CD8-positive, alpha-beta memory T cell (primary cell): Measurements from ENCODE around the gene SNAPC2. TPM values are rescaled to one million over a fixed set of nuclear protein-coding genes. Genes with fewer than 3 reads are reported as not detected.

Source experiments
- CTCF ChIA-PET: fragments of 350-600 bp; sonication (Branson Sonifier 250); formaldehyde crosslinking; loops from one replicate; lab custom pipeline; 2021; ENCODE audit warnings: antibody characterized with exemption; lab: Charles Lee
- POLR2A ChIA-PET: fragments of 350-600 bp; sonication (Branson Sonifier 250); formaldehyde crosslinking; loops from one replicate; lab custom pipeline; 2021; ENCODE audit warnings: antibody characterized with exemption; lab: Charles Lee
- DNase-seq, 5 donors: peaks; one replicate each; pipeline versions ENCODE4 v3.0.0 to v3.0.0-alpha.2; 2020 to 2022; ENCODE audit warnings: mixed read lengths in 1 of 5
- H3K27ac ChIP-seq: one replicate; pipeline ENCODE4 v1.7.0; 2013; ENCODE audit warnings: low read depth, mild to moderate bottlenecking, low read length, moderate library complexity
- H3K27me3 ChIP-seq: 2 replicates; pipeline ENCODE4 v1.7.0; 2013; ENCODE audit warnings: low read length, mild to moderate bottlenecking; ENCODE audit not compliant: insufficient read depth, poor library complexity, severe bottlenecking
- H3K36me3 ChIP-seq: 2 replicates; pipeline ENCODE4 v1.7.0; 2013; ENCODE audit warnings: mild to moderate bottlenecking, low read length, moderate library complexity; ENCODE audit not compliant: insufficient read depth
- H3K4me1 ChIP-seq: 2 replicates; pipeline ENCODE4 v1.7.0; 2013; ENCODE audit warnings: mild to moderate bottlenecking, low read length, moderate library complexity; ENCODE audit not compliant: insufficient read depth
- H3K4me3 ChIP-seq: 2 replicates; pipeline ENCODE4 v1.7.0; 2013; ENCODE audit warnings: mild to moderate bottlenecking, low read length
- H3K9me3 ChIP-seq: 2 replicates; pipeline ENCODE4 v1.7.0; 2013; ENCODE audit warnings: mild to moderate bottlenecking, low read length
- H3K27ac Mint-ChIP-seq, 8 donors: one replicate each; pipeline ENCODE4 v1.8.0; 2020 to 2021; ENCODE audit warnings: mixed read lengths in 8 of 8, mild to moderate bottlenecking in 6 of 8, inconsistent platforms in 3 of 8, moderate library complexity in 3 of 8
- H3K27me3 Mint-ChIP-seq, 2 donors: one replicate each; pipeline ENCODE4 v1.8.0; 2020 to 2021; ENCODE audit warnings: mixed read lengths in 2 of 2, mild to moderate bottlenecking in 1 of 2, moderate library complexity in 1 of 2
- H3K36me3 Mint-ChIP-seq, 3 donors: one replicate each; pipeline ENCODE4 v1.8.0; 2020 to 2021; ENCODE audit warnings: mixed read lengths in 3 of 3, inconsistent platforms in 1 of 3, mild to moderate bottlenecking in 1 of 3
- H3K4me1 Mint-ChIP-seq, 3 donors: one replicate each; pipeline ENCODE4 v1.8.0; 2020 to 2021; ENCODE audit warnings: mixed read lengths in 3 of 3, inconsistent platforms in 1 of 3, mild to moderate bottlenecking in 1 of 3
- H3K4me3 Mint-ChIP-seq, 7 donors: one replicate each; pipeline ENCODE4 v1.8.0; 2020 to 2021; ENCODE audit warnings: mixed read lengths in 7 of 7, mild to moderate bottlenecking in 6 of 7, moderate library complexity in 4 of 7, inconsistent platforms in 2 of 7
- H3K9me3 Mint-ChIP-seq, 5 donors: one replicate each; pipeline ENCODE4 v1.8.0; 2020 to 2022; ENCODE audit warnings: mixed read lengths in 5 of 5, mild to moderate bottlenecking in 3 of 5, moderate library complexity in 2 of 5, inconsistent platforms in 1 of 5
- polyA plus RNA-seq: library from polyadenylated mRNA; unstranded; fragments of 300-500 nt; fragmentation: Illumina TruSeq; gene quantifications from one replicate; pipeline ENCODE4 v1.2.3, GENCODE V29; 2021
- total RNA-seq, 2 experiments: library from RNA; stranded (reverse); gene quantifications; one replicate each; pipeline ENCODE4 v1.2.3, GENCODE V29; 2021

Gene SNAPC2
- total and polyA plus RNA-seq, 3 experiments from 2014 or later = 17.4 to 21.9 (median 18.2) TPM

DNA sequence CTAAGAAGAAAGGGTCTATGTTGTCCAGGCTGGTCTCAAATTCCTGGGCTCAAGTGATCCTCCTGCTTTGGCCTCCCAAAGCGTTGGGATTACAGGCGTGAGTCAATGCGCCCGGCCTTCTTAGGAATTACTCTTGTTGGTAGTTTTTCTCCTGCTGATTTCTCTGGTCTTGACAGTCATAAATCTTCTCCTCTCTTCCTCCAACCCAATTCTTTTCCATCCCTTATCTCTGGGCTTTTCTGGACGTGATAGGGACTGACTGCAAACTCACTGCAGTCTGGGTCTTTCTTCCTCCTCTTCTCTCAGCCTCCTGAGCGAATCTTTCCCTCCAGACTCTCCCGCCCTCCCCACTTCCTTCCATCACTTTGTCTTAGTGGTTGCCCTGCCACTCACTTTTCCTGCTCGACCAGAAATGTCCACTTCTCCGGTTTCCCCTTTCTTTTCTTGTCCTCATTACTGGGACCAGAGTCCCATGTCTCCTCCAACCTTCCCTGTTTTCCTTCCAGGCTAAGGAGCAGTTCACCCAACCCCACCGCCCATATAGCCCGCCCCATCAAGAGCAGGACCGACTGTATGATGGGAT is 45.2 kb downstream of the SNAPC2 start:
- ChIA-PET POLR2A (no interaction called here), CTCF (no interaction called here)
- Mint-ChIP-seq H3K36me3 (peaks cover 4 to 78% (median 7%) of the 10 kb centered on the region in 3 donors), H3K4me1 (no peaks in the 10 kb centered on the region), H3K27ac (peak overlapping the region in 1 of 8 donors; percentile 13), H3K27me3 (peaks cover 0 to 1% of the 10 kb centered on the region in 2 donors), H3K9me3 (no peaks in the 10 kb centered on the region), H3K4me3 (no peak overlapping the region)
- Histone ChIP-seq H3K9me3 (no peaks in the 10 kb centered on the region), H3K27me3 (no peaks in the 10 kb centered on the region), H3K4me3 (no peak overlapping the region), H3K36me3 (peaks cover 5% of the 10 kb centered on the region), H3K4me1 (no peaks in the 10 kb centered on the region), H3K27ac (no peak overlapping the region)
- no peak for DNase-seq

DNA sequence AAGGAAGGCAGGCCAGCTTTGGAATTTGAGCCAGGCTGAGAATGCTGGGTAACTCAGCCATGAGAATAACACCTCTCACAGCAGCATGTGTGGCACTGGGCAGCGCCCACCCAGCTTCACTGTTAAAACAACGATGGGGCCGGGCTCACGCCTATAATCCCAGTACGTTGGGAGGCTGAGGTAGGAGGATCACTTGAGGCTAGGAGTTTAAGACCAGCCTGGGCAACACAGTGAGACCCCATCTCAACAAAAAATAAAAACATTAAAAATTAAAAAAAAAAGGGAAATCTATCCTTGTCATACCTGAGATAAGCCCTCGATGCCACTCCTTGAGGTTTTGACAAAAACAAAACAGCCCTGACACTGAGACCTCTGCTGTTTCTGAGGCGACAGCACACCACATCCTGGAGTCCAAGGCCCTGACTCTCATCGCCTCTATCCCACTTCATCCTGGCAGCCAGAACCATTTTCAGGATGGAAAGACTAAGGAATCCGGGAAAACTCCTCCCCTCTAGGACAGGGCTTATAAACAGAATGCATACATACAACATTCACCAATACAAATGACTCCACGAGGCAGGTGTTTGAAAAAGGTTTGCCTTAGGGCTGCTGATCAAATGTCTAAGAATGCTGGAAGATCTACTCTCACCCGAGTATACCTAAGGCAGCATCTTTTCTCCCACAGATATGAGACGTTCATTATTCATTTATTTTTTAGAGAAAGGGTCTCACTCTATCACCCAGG is 46.0 kb downstream of the SNAPC2 start:
- peak overlapping the region in 3 of 8 donors; percentile 43 to 54 (median 47) for H3K27ac Mint-ChIP-seq
- CTCF ChIA-PET = no interaction called here

DNA sequence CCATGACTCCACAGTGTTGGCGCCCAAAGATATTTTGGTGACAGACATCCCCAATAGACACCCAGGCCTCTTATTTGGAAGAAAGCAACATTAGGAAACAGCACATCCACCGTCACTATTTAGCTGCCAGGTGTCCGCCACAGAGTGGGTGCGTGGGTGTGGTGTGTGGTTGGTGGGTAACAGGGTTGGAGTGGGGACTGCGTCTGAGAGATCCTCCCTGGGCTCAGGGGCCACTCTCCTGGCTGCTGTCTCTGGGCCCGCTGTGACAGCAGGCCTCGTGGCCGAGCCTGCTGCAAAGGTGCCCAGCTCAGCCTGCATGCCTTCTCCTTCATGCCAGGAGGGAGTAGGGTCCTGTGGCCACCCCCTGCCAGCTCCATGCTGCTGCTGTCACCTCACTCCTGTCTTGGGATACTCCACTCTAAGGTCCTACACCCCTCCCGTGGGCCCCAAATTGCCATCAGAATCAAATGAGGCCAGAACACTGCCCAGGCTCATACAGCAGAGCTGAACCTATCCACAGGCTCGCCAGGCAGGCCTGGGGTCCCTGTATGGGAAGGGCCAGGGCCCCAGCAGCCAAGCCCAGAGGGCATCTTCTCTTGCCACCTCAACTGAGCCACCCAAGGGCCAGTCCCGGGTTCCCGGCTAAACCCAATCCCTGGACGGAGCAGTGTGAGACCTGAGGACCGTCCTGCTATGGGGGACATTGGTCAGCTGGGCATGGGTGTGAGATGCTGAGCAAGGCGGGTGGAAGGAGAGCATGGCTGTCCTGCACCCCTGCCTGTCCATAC is 48.1 kb downstream of the SNAPC2 start:
- H3K36me3 ChIP-seq = peaks cover 5% of the 10 kb centered on the region
- ChIA-PET CTCF (interaction anchor here (1.5 kb wide), 1 partner anchor 21 kb away, joined by 3 read pairs; no protein-coding TSS in a partner anchor), POLR2A (no interaction called here)
- peak overlapping the region in 2 of 8 donors; percentile 78 to 79 for H3K27ac Mint-ChIP-seq
- no peaks in the 10 kb centered on the region for H3K4me1 ChIP-seq
- H3K27ac ChIP-seq = no peak overlapping the region
- H3K27me3 ChIP-seq = no peaks in the 10 kb centered on the region
- H3K27me3 Mint-ChIP-seq = peaks cover 0 to 1% of the 10 kb centered on the region in 2 donors
- peaks cover 0 to 76% (median 6%) of the 10 kb centered on the region in 3 donors for H3K36me3 Mint-ChIP-seq
- no peak for DNase-seq
- no peak overlapping the region for H3K4me3 Mint-ChIP-seq
- H3K4me3 ChIP-seq = no peak overlapping the region
- no peaks in the 10 kb centered on the region for H3K9me3 ChIP-seq
- no peaks in the 10 kb centered on the region for H3K9me3 Mint-ChIP-seq
- H3K4me1 Mint-ChIP-seq = no peaks in the 10 kb centered on the region

More for the DNA sequence above, 46.0 kb downstream of the SNAPC2 start:
- Mint-ChIP-seq H3K4me3 (no peak overlapping the region), H3K9me3 (no peaks in the 10 kb centered on the region), H3K36me3 (peaks cover 4 to 78% (median 7%) of the 10 kb centered on the region in 3 donors), H3K4me1 (no peaks in the 10 kb centered on the region), H3K27me3 (peaks cover 0 to 1% of the 10 kb centered on the region in 2 donors)
- Histone ChIP-seq H3K27ac (no peak overlapping the region), H3K4me3 (no peak overlapping the region), H3K4me1 (no peaks in the 10 kb centered on the region), H3K9me3 (no peaks in the 10 kb centered on the region), H3K36me3 (peaks cover 5% of the 10 kb centered on the region), H3K27me3 (no peaks in the 10 kb centered on the region)
- no peak for DNase-seq
- POLR2A ChIA-PET = no interaction called here

DNA sequence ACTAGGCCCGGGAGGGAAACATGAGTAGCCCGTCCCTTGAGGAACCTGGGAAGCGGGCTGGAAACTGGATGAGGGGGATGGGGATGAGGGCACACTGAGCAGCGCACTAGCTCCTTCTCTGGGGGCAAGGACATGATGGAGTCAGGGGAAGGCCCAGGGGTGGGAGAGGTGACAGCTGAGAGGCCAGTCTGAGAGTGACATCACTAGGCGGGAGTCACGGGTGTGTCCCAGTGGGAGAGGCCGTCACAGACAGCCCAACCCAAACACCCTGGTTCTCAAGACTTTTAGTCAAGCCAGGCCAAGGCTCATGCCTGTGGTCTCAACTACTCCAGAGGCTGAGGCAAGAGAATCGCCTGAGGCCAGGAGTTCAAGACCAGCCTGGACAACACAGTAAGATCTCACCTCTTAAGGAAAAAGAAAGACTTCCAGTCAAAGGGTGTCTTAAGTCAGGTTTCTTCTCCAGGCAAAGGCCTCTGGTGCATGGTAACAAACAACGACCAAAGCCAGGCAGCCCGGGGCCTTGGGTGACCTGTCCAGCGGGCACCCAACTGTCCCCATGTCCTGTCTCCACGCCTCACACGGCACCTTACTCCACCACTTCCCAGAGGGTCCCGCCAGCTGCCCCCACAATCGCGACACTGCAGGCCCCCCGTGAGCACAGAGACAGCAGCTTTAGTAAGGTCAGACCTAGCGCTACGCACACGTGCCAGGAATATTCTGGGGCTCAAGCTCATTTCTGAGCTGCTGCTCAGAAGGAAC is 48.8 kb downstream of the SNAPC2 start:
- H3K27ac ChIP-seq = no peak overlapping the region
- Mint-ChIP-seq H3K27me3 (peaks cover 0 to 1% of the 10 kb centered on the region in 2 donors), H3K4me1 (no peaks in the 10 kb centered on the region), H3K36me3 (peaks cover 0 to 75% (median 6%) of the 10 kb centered on the region in 3 donors), H3K9me3 (no peaks in the 10 kb centered on the region), H3K4me3 (no peak overlapping the region), H3K27ac (peak overlapping the region in 2 of 8 donors; percentile 21 to 79)
- POLR2A ChIA-PET = no interaction called here
- peaks cover 6% of the 10 kb centered on the region for H3K36me3 ChIP-seq
- no peaks in the 10 kb centered on the region for H3K27me3 ChIP-seq
- CTCF ChIA-PET = interaction anchor here (1.5 kb wide), 1 partner anchor 20 kb away, joined by 3 read pairs; no protein-coding TSS in a partner anchor
- H3K4me1 ChIP-seq = no peaks in the 10 kb centered on the region
- no peak for DNase-seq
- no peaks in the 10 kb centered on the region for H3K9me3 ChIP-seq
- H3K4me3 ChIP-seq = no peak overlapping the region

DNA sequence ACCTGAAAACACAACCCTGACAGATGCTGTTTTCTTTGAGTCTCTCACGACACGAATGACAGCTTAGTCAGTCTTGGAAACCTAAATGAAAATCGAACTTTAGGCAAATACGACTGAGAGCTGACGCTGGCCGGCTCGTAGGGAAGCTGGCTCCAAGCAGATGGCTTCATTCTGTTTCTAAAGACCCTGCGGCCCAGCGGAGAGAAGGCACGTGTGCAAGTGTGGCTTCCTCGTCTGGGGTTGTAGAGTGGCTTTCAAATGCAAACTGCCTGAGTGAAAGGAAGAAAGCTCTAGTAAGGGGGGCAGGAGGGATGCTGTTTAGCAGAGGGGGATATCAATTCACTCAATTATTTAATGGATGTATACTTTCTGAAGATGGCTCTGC is 49.4 kb downstream of the SNAPC2 start:
- ChIA-PET CTCF (no interaction called here), POLR2A (no interaction called here)
- DNase-seq = no peak

DNA sequence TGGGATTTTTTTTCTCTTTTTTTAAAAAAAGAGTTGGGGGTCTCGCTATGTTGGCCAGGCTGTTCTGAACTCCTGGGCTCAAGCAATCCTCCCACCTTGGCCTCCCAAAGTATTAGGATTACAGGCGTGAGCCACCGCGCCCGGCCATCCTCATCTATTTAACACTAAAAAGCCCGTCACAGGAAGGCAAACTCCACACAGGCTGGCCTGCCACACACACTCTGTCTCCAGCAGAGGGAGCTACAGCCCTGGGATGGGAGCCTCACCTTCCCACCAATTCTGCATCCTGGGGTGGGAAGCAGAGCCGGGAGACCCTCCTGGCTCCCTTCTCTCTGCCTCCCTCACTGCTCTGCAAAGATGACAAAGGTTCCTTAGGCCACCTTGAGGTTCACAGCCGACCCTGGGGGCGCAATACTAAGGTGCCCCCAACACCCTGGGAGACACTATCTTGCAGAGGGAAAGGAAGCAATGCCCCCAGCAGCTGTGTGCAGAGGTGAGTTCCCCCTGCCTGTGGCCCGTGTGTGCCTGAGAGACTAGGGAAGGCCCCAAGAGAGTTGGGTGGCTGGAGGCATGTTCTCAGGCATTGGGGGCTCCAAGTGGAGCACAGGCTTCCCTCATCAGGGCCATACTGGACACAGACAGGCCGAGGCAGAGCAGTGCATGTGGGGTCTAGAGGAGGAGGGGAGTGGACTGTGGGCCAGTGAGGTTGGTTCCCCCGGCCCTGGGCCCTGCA is 50.7 kb downstream of the SNAPC2 start:
- H3K36me3 ChIP-seq = peaks cover 8% of the 10 kb centered on the region
- peaks cover 0 to 1% of the 10 kb centered on the region in 2 donors for H3K27me3 Mint-ChIP-seq
- peaks cover 0 to 74% (median 6%) of the 10 kb centered on the region in 3 donors for H3K36me3 Mint-ChIP-seq
- H3K4me1 ChIP-seq = no peaks in the 10 kb centered on the region
- H3K27ac ChIP-seq = no peak overlapping the region
- no peaks in the 10 kb centered on the region for H3K9me3 Mint-ChIP-seq
- no peaks in the 10 kb centered on the region for H3K9me3 ChIP-seq
- H3K4me3 ChIP-seq = no peak overlapping the region
- H3K4me3 Mint-ChIP-seq = no peak overlapping the region
- H3K4me1 Mint-ChIP-seq = no peaks in the 10 kb centered on the region
- H3K27ac Mint-ChIP-seq = peak overlapping the region in 1 of 8 donors; percentile 89
- ChIA-PET CTCF (interaction anchor here (0.9 kb wide), 1 partner anchor 26 kb away, joined by 4 read pairs; no protein-coding TSS in a partner anchor), POLR2A (no interaction called here)
- peak in 1 of 5 donors; percentile 15 for DNase-seq
- no peaks in the 10 kb centered on the region for H3K27me3 ChIP-seq

More for the DNA sequence above, 49.4 kb downstream of the SNAPC2 start:
- Mint-ChIP-seq H3K9me3 (no peaks in the 10 kb centered on the region), H3K36me3 (peaks cover 0 to 77% (median 6%) of the 10 kb centered on the region in 3 donors), H3K4me3 (no peak overlapping the region), H3K27ac (peak overlapping the region in 1 of 8 donors; percentile 72), H3K4me1 (no peaks in the 10 kb centered on the region), H3K27me3 (peaks cover 0 to 1% of the 10 kb centered on the region in 2 donors)
- Histone ChIP-seq H3K27me3 (no peaks in the 10 kb centered on the region), H3K36me3 (peaks cover 8% of the 10 kb centered on the region), H3K4me3 (no peak overlapping the region), H3K27ac (no peak overlapping the region), H3K4me1 (no peaks in the 10 kb centered on the region), H3K9me3 (no peaks in the 10 kb centered on the region)
